ENCODE data around the gene KBTBD4.

KBTBD4 gene

GRCh38 chr11:47589584-47589976 is 10.8 kb upstream of the KBTBD4 start:
- Histone ChIP-seq H3K27ac (ENCODE audit: low read depth, low read length) (peak overlapping the region; percentile 3), H3K9me3 (ENCODE audit: low read length) (no peaks in the 10 kb centered on the region), H3K36me3 (ENCODE audit: insufficient read depth, low read length) (peaks cover 5% of the 10 kb centered on the region), H3K4me3 (ENCODE audit: low read depth in 1 of 2, low read length in 2 of 2) (peak overlapping the region; percentile 15 to 61), H3K4me1 (ENCODE audit: insufficient read depth, low read length) (peaks cover 20% of the 10 kb centered on the region), H3K9ac (ENCODE audit: low read length) (peak overlapping the region; percentile 27), H3K27me3 (ENCODE audit: control insufficient read depth in 1 of 2, insufficient read depth in 2 of 2, low read length in 2 of 2) (peaks cover 15 to 21% of the 10 kb centered on the region in 2 donors)

DNA sequence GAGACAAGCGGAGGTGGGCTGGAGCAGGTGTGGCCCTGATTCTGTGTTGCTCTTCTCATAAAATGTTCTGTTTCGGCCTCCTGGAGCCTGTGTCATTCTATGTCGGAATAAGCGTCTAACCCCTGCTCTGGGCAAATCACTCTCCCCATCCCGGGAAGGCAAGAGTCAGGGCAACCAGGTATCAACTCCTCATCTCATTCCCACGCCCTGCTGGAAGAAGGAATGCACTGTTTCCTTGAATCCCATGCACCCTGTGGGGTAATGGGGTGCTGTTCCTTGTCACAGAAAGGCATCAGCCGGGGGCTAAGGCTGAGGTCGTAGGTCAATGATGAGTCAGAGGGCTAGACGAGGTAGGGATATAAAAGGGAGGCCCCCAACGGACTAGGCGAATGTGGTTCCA is 10.3 kb upstream of the KBTBD4 start:
- H3K4me3 ChIP-seq (ENCODE audit: low read depth in 1 of 2, low read length in 2 of 2) = peak overlapping the region in 1 of 2 donors; percentile 61
- H3K4me1 ChIP-seq (ENCODE audit: insufficient read depth, low read length) = peaks cover 20% of the 10 kb centered on the region
- H3K27ac ChIP-seq (ENCODE audit: low read depth, low read length) = no peak overlapping the region
- H3K36me3 ChIP-seq (ENCODE audit: insufficient read depth, low read length) = peaks cover 10% of the 10 kb centered on the region
- no peaks in the 10 kb centered on the region for H3K9me3 ChIP-seq (ENCODE audit: low read length)
- H3K27me3 ChIP-seq (ENCODE audit: control insufficient read depth in 1 of 2, insufficient read depth in 2 of 2, low read length in 2 of 2) = peaks cover 15 to 16% of the 10 kb centered on the region in 2 donors
- peak overlapping the region; percentile 27 for H3K9ac ChIP-seq (ENCODE audit: low read length)

DNA sequence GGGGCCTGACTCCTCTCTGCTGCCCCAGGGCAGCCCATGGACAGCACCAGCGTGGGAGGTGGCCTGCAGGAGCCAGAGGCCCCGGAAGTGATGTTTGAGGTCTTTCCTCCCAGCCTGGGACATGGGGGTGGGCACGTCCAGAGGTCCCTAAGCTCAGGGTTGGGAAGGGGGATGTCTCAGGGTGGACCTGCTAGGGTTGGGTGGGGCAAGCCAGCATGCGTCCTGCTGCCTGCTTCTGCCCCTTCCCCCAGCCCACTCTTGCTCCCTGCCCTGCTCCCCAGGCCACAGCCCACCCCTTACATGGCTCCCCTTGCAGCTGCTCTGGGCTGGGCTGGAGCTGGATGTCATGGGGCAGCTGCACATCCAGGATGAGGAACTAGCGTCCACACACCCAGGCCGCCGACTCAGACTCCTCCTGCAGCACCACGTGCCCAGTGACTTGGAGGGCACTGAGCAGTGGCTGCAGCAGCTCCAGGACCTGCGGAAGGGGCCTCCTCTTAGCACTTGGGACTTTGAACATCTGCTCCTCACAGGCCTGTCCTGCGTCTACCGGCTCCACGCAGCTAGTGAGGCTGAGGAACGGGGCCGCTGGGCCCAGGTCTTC is 9.1 kb upstream of the KBTBD4 start:
- no peak overlapping the region for H3K27ac ChIP-seq (ENCODE audit: low read depth, low read length)
- peaks cover 11% of the 10 kb centered on the region for H3K4me1 ChIP-seq (ENCODE audit: insufficient read depth, low read length)
- no peak overlapping the region for H3K4me3 ChIP-seq (ENCODE audit: low read depth in 1 of 2, low read length in 2 of 2)
- H3K9me3 ChIP-seq (ENCODE audit: low read length) = no peaks in the 10 kb centered on the region
- peaks cover 3 to 5% of the 10 kb centered on the region in 2 donors for H3K27me3 ChIP-seq (ENCODE audit: control insufficient read depth in 1 of 2, insufficient read depth in 2 of 2, low read length in 2 of 2)
- peaks cover 22% of the 10 kb centered on the region for H3K36me3 ChIP-seq (ENCODE audit: insufficient read depth, low read length)
- no peak overlapping the region for H3K9ac ChIP-seq (ENCODE audit: low read length)

DNA sequence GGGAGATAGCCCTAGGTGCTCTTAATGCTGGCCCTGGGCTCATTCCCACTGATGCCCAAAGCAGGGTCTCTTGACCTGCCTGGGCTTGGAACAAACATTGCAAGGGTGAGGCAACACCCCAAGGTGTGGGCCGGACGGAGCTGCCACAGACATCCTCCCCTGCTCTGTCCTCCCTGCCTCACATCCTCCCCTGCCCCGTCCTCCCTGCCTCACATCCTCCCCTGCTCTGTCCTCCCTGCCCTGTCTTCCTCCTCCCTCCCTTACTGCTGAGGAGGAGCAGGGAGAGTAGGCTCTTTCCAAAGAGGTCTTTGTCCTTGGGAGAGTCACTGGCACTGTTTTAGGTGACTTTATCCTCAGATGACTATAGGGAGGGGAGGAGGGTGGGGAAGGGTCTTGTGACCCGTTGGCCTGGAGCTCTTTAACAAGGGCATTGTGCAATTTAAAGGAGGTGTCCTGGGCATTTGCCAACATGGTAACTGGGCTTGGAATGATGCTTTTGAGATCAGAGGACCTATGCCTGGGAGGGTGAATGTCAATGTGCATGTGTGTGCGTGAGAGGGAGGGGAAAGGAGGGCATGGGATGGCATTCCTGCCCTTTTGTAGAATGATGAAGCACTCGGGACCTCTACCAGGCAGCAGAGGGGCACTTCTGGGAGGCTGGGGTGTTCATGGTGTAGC is 8.4 kb upstream of the KBTBD4 start:
- peaks cover 28% of the 10 kb centered on the region for H3K36me3 ChIP-seq (ENCODE audit: insufficient read depth, low read length)
- no peak overlapping the region for H3K9ac ChIP-seq (ENCODE audit: low read length)
- no peak overlapping the region for H3K4me3 ChIP-seq (ENCODE audit: low read depth in 1 of 2, low read length in 2 of 2)
- H3K9me3 ChIP-seq (ENCODE audit: low read length) = no peaks in the 10 kb centered on the region
- H3K4me1 ChIP-seq (ENCODE audit: insufficient read depth, low read length) = peaks cover 11% of the 10 kb centered on the region
- H3K27ac ChIP-seq (ENCODE audit: low read depth, low read length) = no peak overlapping the region
- H3K27me3 ChIP-seq (ENCODE audit: control insufficient read depth in 1 of 2, insufficient read depth in 2 of 2, low read length in 2 of 2) = peaks cover 0 to 3% of the 10 kb centered on the region in 2 donors

DNA sequence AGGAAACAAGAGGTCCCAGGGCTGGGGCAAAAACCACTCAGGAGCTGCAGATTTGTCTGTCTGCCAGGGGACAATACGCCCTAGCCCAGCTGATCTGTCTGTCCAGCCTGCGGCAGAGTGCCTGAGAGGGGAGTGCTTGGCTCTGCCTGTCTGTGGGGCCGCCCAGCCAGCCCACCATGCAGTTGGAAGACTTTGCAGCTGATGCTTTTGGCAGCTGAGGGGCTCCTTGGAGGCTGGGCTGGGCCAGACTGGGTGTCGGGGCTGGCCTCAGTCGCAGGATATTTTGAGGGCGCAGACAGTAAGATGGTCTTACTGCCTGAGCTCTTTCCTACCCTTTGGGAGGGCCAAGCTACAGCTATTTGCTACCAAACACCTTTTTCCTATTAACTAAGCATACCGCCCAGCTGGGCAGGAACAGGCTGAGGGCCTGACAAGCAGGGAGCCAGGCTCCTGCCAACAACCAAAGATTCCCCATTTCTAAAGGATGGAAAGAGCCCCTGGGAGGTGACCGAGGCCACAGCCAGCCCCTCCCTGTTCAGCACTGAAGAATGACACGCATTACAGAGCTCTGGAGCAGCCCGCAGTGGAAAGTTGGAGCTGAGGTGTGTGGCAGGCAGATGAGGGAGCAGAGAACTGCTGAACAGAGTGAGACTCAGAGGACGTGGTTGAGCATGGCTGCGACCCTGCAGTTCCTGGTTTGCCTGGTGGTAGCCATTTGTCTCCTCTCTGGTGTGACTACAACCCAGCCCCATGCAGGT is 7.5 kb upstream of the KBTBD4 start, which contains the start of gene FAM180B:
Gene FAM180B, plus strand, starts transcription at position 581 of the 758 bp plus-strand sequence. Its CDS starts 91 bp downstream, at position 672.
- peaks cover 37% of the 10 kb centered on the region for H3K36me3 ChIP-seq (ENCODE audit: insufficient read depth, low read length)
- H3K27me3 ChIP-seq (ENCODE audit: control insufficient read depth in 1 of 2, insufficient read depth in 2 of 2, low read length in 2 of 2) = peaks cover 0 to 3% of the 10 kb centered on the region in 2 donors
- no peaks in the 10 kb centered on the region for H3K9me3 ChIP-seq (ENCODE audit: low read length)
- no peak within 1 kb of the TSS for H3K9ac ChIP-seq (ENCODE audit: low read length)
- no peak within 1 kb of the TSS for H3K27ac ChIP-seq (ENCODE audit: low read depth, low read length)
- no peak within 1 kb of the TSS for H3K4me3 ChIP-seq (ENCODE audit: low read depth in 1 of 2, low read length in 2 of 2)
- H3K4me1 ChIP-seq (ENCODE audit: insufficient read depth, low read length) = peaks cover 11% of the 10 kb centered on the region

DNA sequence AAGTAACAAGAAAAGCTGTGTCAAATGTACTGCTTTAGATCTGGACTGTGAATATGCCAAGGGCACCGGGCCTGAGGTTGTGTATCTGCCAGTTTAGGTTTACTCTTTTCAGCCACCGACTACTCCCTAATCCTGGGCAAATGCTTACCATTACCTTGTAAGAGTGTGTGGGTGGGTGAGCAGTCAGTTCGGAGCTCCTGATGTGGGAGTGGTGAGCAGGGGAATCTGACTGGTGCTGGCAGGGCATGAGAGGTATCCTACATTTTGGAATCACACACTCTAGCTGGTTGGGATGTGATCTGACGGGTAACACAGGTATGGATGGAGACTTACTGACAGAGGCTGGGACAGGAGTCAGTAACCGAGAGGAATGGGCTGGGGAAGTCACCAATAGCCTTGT is 5.1 kb upstream of the KBTBD4 start:
- Histone ChIP-seq H3K4me3 (ENCODE audit: low read depth in 1 of 2, low read length in 2 of 2) (no peak overlapping the region), H3K27ac (ENCODE audit: low read depth, low read length) (no peak overlapping the region), H3K4me1 (ENCODE audit: insufficient read depth, low read length) (peaks cover 19% of the 10 kb centered on the region), H3K9ac (ENCODE audit: low read length) (no peak overlapping the region), H3K36me3 (ENCODE audit: insufficient read depth, low read length) (peaks cover 46% of the 10 kb centered on the region), H3K9me3 (ENCODE audit: low read length) (no peaks in the 10 kb centered on the region), H3K27me3 (ENCODE audit: control insufficient read depth in 1 of 2, insufficient read depth in 2 of 2, low read length in 2 of 2) (no peaks in the 10 kb centered on the region)

DNA sequence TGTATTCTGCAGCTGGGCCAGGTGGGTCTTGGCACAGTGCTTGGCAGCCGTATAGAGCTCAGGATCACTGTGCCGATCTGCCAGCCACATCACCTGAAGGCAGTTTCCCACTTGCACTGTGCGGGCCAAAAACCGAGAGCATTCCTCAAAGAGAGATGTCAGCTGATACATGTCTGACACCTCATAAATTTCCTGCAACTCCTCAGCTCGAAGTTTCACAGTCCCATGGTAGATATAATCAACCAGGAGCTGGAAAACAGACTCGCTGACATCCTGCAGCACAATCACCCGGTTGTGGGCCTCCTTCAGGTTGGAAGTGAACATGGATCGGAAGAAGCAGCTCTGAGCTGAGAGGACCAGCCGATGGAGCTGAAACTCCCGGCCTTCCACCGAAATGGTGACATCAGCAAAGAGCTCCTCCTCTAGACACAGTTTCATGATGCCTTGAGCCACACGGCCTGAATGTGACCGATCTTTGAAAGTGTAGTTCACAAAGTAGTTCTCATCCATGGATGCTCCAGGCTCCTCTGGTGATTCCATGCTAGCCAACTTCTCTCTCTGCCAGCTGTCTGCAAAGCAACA is 1.2 kb downstream of the KBTBD4 start:
- no peaks in the 10 kb centered on the region for H3K27me3 ChIP-seq (ENCODE audit: control insufficient read depth in 1 of 2, insufficient read depth in 2 of 2, low read length in 2 of 2)
- H3K36me3 ChIP-seq (ENCODE audit: insufficient read depth, low read length) = peaks cover 41% of the 10 kb centered on the region
- H3K4me1 ChIP-seq (ENCODE audit: insufficient read depth, low read length) = peaks cover 26% of the 10 kb centered on the region
- H3K9ac ChIP-seq (ENCODE audit: low read length) = no peak overlapping the region
- H3K4me3 ChIP-seq (ENCODE audit: low read depth in 1 of 2, low read length in 2 of 2) = peak overlapping the region; percentile 71 to 98
- no peaks in the 10 kb centered on the region for H3K9me3 ChIP-seq (ENCODE audit: low read length)
- peak overlapping the region; percentile 98 for H3K27ac ChIP-seq (ENCODE audit: low read depth, low read length)

DNA sequence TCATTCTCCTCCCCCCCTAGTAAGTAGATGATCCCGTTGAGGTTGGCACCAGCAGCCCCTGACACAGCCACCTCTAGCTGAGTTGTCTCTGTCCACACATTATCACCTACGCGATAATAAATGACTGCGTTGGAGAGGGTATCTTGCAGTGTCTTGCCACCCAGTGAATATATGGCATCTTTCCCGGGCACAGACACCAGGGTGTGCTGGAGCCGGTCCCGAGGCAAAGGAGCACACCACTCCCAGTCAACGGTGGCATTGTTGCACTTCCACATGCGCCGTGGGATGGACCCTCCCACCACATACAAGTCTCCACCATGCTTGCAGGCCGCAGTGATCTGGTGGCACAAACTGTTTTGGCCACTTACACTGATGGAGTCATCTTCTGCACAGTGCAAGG is 5.4 kb downstream of the KBTBD4 start:
- Histone ChIP-seq H3K4me1 (ENCODE audit: insufficient read depth, low read length) (peaks cover 13% of the 10 kb centered on the region), H3K9me3 (ENCODE audit: low read length) (no peaks in the 10 kb centered on the region), H3K36me3 (ENCODE audit: insufficient read depth, low read length) (peaks cover 51% of the 10 kb centered on the region), H3K27ac (ENCODE audit: low read depth, low read length) (no peak overlapping the region), H3K27me3 (ENCODE audit: control insufficient read depth in 1 of 2, insufficient read depth in 2 of 2, low read length in 2 of 2) (no peaks in the 10 kb centered on the region), H3K4me3 (ENCODE audit: low read depth in 1 of 2, low read length in 2 of 2) (no peak overlapping the region), H3K9ac (ENCODE audit: low read length) (no peak overlapping the region)

- Histone ChIP-seq H3K27ac (ENCODE audit: low read depth, low read length) (no peak overlapping the region), H3K36me3 (ENCODE audit: insufficient read depth, low read length) (peaks cover 51% of the 10 kb centered on the region), H3K9ac (ENCODE audit: low read length) (no peak overlapping the region)
Observed at GRCh38 chr11:47572715-47573255, 6.0 kb downstream of the KBTBD4 start.

GRCh38 chr11:47571895-47572294 is 6.9 kb downstream of the KBTBD4 start:
- H3K36me3 ChIP-seq (ENCODE audit: insufficient read depth, low read length) = peaks cover 51% of the 10 kb centered on the region
- no peak overlapping the region for H3K27ac ChIP-seq (ENCODE audit: low read depth, low read length)
- no peaks in the 10 kb centered on the region for H3K4me1 ChIP-seq (ENCODE audit: insufficient read depth, low read length)

More at GRCh38 chr11:47572715-47573255, 6.0 kb downstream of the KBTBD4 start:
- peaks cover 8% of the 10 kb centered on the region for H3K4me1 ChIP-seq (ENCODE audit: insufficient read depth, low read length)
- H3K27me3 ChIP-seq (ENCODE audit: control insufficient read depth in 1 of 2, insufficient read depth in 2 of 2, low read length in 2 of 2) = no peaks in the 10 kb centered on the region
- no peak overlapping the region for H3K4me3 ChIP-seq (ENCODE audit: low read depth in 1 of 2, low read length in 2 of 2)
- H3K9me3 ChIP-seq (ENCODE audit: low read length) = no peaks in the 10 kb centered on the region

DNA sequence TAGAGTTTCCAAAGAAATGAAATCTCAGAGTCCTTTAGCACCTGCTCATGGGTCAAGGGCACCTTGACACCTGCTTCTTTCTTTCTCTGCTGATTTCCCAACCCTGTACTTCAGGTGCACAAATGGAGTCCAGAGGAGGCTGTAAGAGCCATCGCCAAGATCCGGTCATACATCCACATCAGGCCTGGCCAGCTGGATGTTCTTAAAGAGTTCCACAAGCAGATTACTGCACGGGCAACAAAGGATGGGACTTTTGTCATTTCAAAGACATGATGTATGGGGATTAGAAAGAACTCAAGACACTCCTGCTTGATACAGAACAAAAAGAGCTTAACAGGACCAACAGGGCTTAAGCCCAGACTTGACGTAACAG is 7.4 kb downstream of the KBTBD4 start:
- Histone ChIP-seq H3K9me3 (ENCODE audit: low read length) (no peaks in the 10 kb centered on the region), H3K4me1 (ENCODE audit: insufficient read depth, low read length) (peaks cover 4% of the 10 kb centered on the region), H3K27me3 (ENCODE audit: control insufficient read depth in 1 of 2, insufficient read depth in 2 of 2, low read length in 2 of 2) (no peaks in the 10 kb centered on the region), H3K9ac (ENCODE audit: low read length) (no peak overlapping the region), H3K27ac (ENCODE audit: low read depth, low read length) (no peak overlapping the region), H3K36me3 (ENCODE audit: insufficient read depth, low read length) (peaks cover 51% of the 10 kb centered on the region), H3K4me3 (ENCODE audit: low read depth in 1 of 2, low read length in 2 of 2) (no peak overlapping the region)

More at GRCh38 chr11:47571895-47572294, 6.9 kb downstream of the KBTBD4 start:
- H3K9me3 ChIP-seq (ENCODE audit: low read length) = no peaks in the 10 kb centered on the region
- H3K4me3 ChIP-seq (ENCODE audit: low read depth in 1 of 2, low read length in 2 of 2) = no peak overlapping the region
- no peaks in the 10 kb centered on the region for H3K27me3 ChIP-seq (ENCODE audit: control insufficient read depth in 1 of 2, insufficient read depth in 2 of 2, low read length in 2 of 2)
- H3K9ac ChIP-seq (ENCODE audit: low read length) = no peak overlapping the region
